ENCODE data around the gene BAIAP2. TPM values are rescaled to one million over a fixed set of nuclear protein-coding genes. Genes with fewer than 3 reads are reported as not detected.

BAIAP2 gene
- total and polyA plus RNA-seq, 4 experiments from 2014 or later: 2.1 to 7.2 (median 5.5) TPM

DNA sequence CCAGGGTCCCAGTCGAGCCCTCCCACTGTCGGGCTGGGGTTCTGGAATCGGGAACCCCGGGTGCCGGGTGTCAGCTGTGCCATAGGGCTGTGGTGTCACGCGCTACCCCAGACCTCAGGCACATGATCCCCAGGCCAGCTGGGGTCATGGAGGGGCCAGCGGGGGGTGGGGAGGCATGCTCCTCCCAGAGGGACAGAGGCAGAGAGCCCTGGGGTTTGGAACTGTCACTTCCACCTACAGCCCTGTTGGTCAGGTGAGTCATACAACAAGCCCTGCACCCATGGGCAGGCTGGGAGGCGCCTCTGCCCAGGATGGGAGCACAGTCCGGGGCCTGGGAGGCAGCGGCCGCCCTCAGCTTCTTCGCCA is 63.0 kb downstream of the BAIAP2 start:
- Histone ChIP-seq H3K9me3 (ENCODE audit: control insufficient read depth in 1 of 2, low read length in 2 of 2) (no peaks in the 10 kb centered on the region), H3K27ac (ENCODE audit: low read depth, low read length) (no peak overlapping the region), H3K36me3 (ENCODE audit: insufficient read depth, low read length) (no peaks in the 10 kb centered on the region), H3K4me3 (ENCODE audit: low read length in 2 of 2) (no peak overlapping the region), H3K27me3 (ENCODE audit: insufficient read depth, low read length) (no peaks in the 10 kb centered on the region), H3K4me1 (ENCODE audit: insufficient read depth, low read length) (peaks cover 60% of the 10 kb centered on the region)
- Mint-ChIP-seq H3K9me3 (peaks cover 0 to 1% (median 0%) of the 10 kb centered on the region in 8 donors), H3K36me3 (no peaks in the 10 kb centered on the region), H3K27me3 (no peaks in the 10 kb centered on the region), H3K4me1 (peaks cover 20 to 50% (median 36%) of the 10 kb centered on the region in 4 donors), H3K4me3 (no peak overlapping the region), H3K27ac (peak overlapping the region in 1 of 7 donors; percentile 53)
- CTCF ChIA-PET (ENCODE audit: partially characterized antibody): interaction anchor here (0.8 to 4.7 kb wide), 5 partner anchors 10 to 671 kb away, joined by 3 to 28 read pairs (median 3); no protein-coding TSS in a partner anchor
- DNase-seq: no peak
- intact Hi-C loops (cut with micrococcal nuclease): loop anchor here (10.0 kb wide), 1 partner anchor 827 kb away; the partner anchor contains the start of gene MAFG
- POLR2A ChIA-PET (ENCODE audit: partially characterized antibody): interaction anchor here (0.6 to 1.2 kb wide), 2 partner anchors 9 to 10 kb away, joined by 3 to 6 read pairs; no protein-coding TSS in a partner anchor

DNA sequence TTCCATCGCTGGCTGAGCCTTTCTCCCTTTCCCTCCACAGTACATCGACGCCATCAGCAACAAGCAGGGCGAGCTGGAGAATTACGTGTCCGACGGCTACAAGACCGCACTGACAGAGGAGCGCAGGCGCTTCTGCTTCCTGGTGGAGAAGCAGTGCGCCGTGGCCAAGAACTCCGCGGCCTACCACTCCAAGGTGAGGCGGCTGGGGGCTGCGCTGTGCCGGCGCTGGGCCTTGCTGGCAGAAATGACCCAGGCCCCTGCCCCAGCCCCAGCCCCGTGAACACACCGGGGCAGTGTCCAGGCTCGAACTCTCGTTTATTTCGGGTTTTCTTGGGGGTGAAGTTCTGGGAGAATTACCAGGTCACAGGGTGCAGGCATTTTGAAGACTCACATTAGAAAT is 64.9 kb downstream of the BAIAP2 start:
- ChIA-PET POLR2A (ENCODE audit: partially characterized antibody) (no interaction called here), CTCF (ENCODE audit: partially characterized antibody) (interaction anchor here (1.0 kb wide), 1 partner anchor 110 kb away, joined by 3 read pairs; no protein-coding TSS in a partner anchor)
- H3K27ac Mint-ChIP-seq: peak overlapping the region in 1 of 7 donors; percentile 72
- Histone ChIP-seq H3K4me3 (ENCODE audit: low read length in 2 of 2) (no peak overlapping the region), H3K27ac (ENCODE audit: low read depth, low read length) (no peak overlapping the region), H3K27me3 (ENCODE audit: insufficient read depth, low read length) (no peaks in the 10 kb centered on the region), H3K9me3 (ENCODE audit: control insufficient read depth in 1 of 2, low read length in 2 of 2) (no peaks in the 10 kb centered on the region), H3K36me3 (ENCODE audit: insufficient read depth, low read length) (no peaks in the 10 kb centered on the region), H3K4me1 (ENCODE audit: insufficient read depth, low read length) (peaks cover 48% of the 10 kb centered on the region)
- peaks cover 7 to 35% (median 22%) of the 10 kb centered on the region in 4 donors for H3K4me1 Mint-ChIP-seq
- H3K4me3 Mint-ChIP-seq: no peak overlapping the region
- H3K27me3 Mint-ChIP-seq: no peaks in the 10 kb centered on the region
- no peak for DNase-seq
- intact Hi-C loops (cut with micrococcal nuclease): loop anchor here (2.0 to 10.0 kb wide), 2 partner anchors 141 to 825 kb away; partner anchors contain the start of gene MAFG
- H3K36me3 Mint-ChIP-seq: no peaks in the 10 kb centered on the region
- peaks cover 0 to 1% (median 0%) of the 10 kb centered on the region in 8 donors for H3K9me3 Mint-ChIP-seq

DNA sequence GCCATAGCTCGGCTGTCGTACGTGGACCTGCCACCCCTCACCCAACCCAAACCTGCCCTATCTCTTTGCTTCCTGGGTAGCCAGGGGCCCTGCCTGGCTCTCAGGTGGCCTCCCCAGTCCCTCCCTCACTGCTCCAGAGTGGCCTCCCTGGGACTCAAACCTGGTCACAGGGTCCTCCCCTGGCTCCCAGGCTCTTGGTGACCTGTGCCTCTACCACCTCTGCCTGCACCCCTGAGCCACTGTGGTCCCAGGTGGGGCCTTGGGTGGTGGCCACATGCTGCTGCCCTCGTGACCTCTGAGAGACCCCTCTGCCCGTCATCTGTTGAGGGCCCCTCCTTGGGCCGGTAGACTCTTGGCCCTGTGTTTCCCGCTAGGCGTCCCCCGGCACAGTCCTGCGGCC is 65.7 kb downstream of the BAIAP2 start:
- no peak overlapping the region for H3K4me3 Mint-ChIP-seq
- ChIA-PET POLR2A (ENCODE audit: partially characterized antibody) (no interaction called here), CTCF (ENCODE audit: partially characterized antibody) (no interaction called here)

DNA sequence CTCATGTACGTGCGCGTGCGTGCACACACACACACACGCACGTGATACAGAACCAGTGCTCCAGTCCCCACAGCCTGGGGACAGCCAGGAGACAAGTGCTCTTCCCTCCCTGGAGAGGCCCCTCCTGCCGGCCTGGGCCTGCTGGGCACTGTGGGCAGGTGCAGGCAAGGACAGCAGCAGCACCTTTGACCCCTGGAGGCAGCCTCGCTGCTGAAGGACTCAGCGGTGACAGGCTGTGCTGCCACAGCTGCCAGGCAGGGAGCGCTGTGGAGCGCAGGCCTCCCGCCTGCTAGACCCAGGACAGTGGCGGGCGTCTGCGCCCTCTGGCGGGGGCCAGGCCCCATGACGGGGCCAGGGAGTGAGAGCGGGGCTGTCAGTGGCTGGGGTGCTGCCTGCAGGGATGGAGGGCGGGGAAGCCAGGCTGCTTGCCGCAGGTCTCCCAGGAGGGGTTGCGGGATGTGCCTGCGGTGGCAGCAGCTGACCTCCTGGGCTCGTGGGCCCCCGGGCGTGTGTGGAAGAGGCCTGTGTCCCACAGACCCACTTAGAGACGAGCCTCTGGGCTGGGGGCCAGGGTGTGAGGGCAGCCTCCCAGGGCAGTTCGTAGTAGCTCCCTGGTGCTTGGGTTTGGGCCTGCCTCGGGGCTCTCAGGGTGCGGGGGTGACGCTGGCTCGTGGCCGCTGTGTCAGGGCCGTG is 66.8 kb downstream of the BAIAP2 start:
- ChIA-PET POLR2A (ENCODE audit: partially characterized antibody) (interaction anchor here (0.6 to 2.0 kb wide), 3 partner anchors 66 to 80 kb away, joined by 3 to 9 read pairs (median 4); no protein-coding TSS in a partner anchor), CTCF (ENCODE audit: partially characterized antibody) (interaction anchor here (0.6 to 2.1 kb wide), 12 partner anchors 8 to 675 kb away, joined by 3 to 15 read pairs (median 4); no protein-coding TSS in a partner anchor)
- Mint-ChIP-seq H3K36me3 (no peaks in the 10 kb centered on the region), H3K4me3 (no peak overlapping the region), H3K9me3 (peaks cover 0 to 1% (median 0%) of the 10 kb centered on the region in 8 donors), H3K27me3 (no peaks in the 10 kb centered on the region), H3K27ac (peak overlapping the region in 3 of 7 donors; percentile 47 to 72 (median 56)), H3K4me1 (peaks cover 0 to 16% (median 9%) of the 10 kb centered on the region in 4 donors)
- Histone ChIP-seq H3K36me3 (ENCODE audit: insufficient read depth, low read length) (no peaks in the 10 kb centered on the region), H3K4me3 (ENCODE audit: low read length in 2 of 2) (no peak overlapping the region), H3K27ac (ENCODE audit: low read depth, low read length) (no peak overlapping the region), H3K9me3 (ENCODE audit: control insufficient read depth in 1 of 2, low read length in 2 of 2) (no peaks in the 10 kb centered on the region), H3K27me3 (ENCODE audit: insufficient read depth, low read length) (no peaks in the 10 kb centered on the region), H3K4me1 (ENCODE audit: insufficient read depth, low read length) (peaks cover 29% of the 10 kb centered on the region)
- intact Hi-C loops (cut with micrococcal nuclease): loop anchor here (1.0 to 2.0 kb wide), 3 partner anchors 78 to 139 kb away; no protein-coding TSS in a partner anchor
- DNase-seq: peak; percentile 81 to 91 (median 88)

More for the DNA sequence above, 65.7 kb downstream of the BAIAP2 start:
- Histone ChIP-seq H3K4me3 (ENCODE audit: low read length in 2 of 2) (no peak overlapping the region), H3K9me3 (ENCODE audit: control insufficient read depth in 1 of 2, low read length in 2 of 2) (no peaks in the 10 kb centered on the region), H3K36me3 (ENCODE audit: insufficient read depth, low read length) (no peaks in the 10 kb centered on the region), H3K4me1 (ENCODE audit: insufficient read depth, low read length) (peaks cover 40% of the 10 kb centered on the region), H3K27ac (ENCODE audit: low read depth, low read length) (no peak overlapping the region), H3K27me3 (ENCODE audit: insufficient read depth, low read length) (no peaks in the 10 kb centered on the region)
- Mint-ChIP-seq H3K27ac (no peak overlapping the region), H3K36me3 (no peaks in the 10 kb centered on the region), H3K27me3 (no peaks in the 10 kb centered on the region), H3K9me3 (peaks cover 0 to 1% (median 0%) of the 10 kb centered on the region in 8 donors), H3K4me1 (peaks cover 2 to 27% (median 18%) of the 10 kb centered on the region in 4 donors)
- intact Hi-C loops (cut with micrococcal nuclease): loop anchor here (1.0 to 2.0 kb wide), 3 partner anchors 77 to 140 kb away; no protein-coding TSS in a partner anchor
- DNase-seq: no peak

DNA sequence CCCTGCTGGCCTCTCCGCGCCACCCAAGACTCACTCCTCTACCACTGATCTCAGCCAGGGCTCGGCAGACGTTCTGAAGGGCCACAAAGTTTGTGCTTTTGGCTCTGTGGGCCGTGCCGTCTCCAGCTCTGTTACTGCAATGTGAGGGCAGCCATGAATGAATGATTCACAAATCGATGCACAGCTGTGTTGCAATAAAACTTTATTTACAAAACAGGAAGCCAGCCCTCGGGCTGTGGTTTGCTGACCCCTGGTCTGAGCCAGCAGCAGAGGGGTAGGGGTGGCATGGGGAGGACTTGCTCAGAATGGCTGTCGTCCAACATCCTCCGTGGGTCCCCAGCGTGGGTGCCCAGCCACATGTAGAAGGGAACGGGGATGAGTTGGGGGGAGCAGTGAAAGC is 67.4 kb downstream of the BAIAP2 start:
- no peaks in the 10 kb centered on the region for H3K27me3 Mint-ChIP-seq
- no peaks in the 10 kb centered on the region for H3K36me3 Mint-ChIP-seq
- peaks cover 0 to 1% (median 0%) of the 10 kb centered on the region in 8 donors for H3K9me3 Mint-ChIP-seq
- H3K27ac Mint-ChIP-seq: peak overlapping the region in 1 of 7 donors; percentile 60
- peaks cover 23% of the 10 kb centered on the region for H3K4me1 ChIP-seq (ENCODE audit: insufficient read depth, low read length)
- POLR2A ChIA-PET (ENCODE audit: partially characterized antibody): interaction anchor here (1.0 to 2.0 kb wide), 2 partner anchors 79 to 81 kb away, joined by 3 to 9 read pairs; no protein-coding TSS in a partner anchor
- no peaks in the 10 kb centered on the region for H3K36me3 ChIP-seq (ENCODE audit: insufficient read depth, low read length)
- no peaks in the 10 kb centered on the region for H3K9me3 ChIP-seq (ENCODE audit: control insufficient read depth in 1 of 2, low read length in 2 of 2)
- CTCF ChIA-PET (ENCODE audit: partially characterized antibody): interaction anchor here (1.1 to 2.1 kb wide), 10 partner anchors 8 to 676 kb away, joined by 3 to 15 read pairs (median 5); no protein-coding TSS in a partner anchor
- H3K4me1 Mint-ChIP-seq: peaks cover 0 to 13% (median 6%) of the 10 kb centered on the region in 4 donors
- H3K4me3 ChIP-seq (ENCODE audit: low read length in 2 of 2): no peak overlapping the region
- intact Hi-C loops (cut with micrococcal nuclease): no loop called here
- no peak overlapping the region for H3K27ac ChIP-seq (ENCODE audit: low read depth, low read length)
- no peak for DNase-seq
- H3K4me3 Mint-ChIP-seq: no peak overlapping the region
- H3K27me3 ChIP-seq (ENCODE audit: insufficient read depth, low read length): no peaks in the 10 kb centered on the region

DNA sequence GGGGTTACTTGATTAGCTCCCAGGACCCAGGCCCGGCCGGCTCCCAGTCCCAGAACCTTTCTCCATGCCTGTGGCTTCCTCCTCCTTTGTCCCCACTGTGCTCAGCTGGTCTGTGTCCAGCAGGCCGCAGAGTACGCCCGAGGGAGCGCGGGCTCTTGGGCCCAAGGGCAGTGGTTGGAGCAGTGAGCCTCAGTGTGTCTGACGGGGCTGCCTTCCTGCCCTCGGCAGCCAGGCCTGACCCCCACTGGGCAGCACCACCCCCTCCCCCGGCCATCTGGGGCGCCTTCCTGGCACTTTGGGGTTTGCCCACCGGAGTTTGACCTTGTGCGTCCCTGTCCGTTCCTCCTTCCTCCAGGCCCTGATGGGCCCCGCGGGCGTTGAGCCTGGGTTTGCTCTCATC is 67.9 kb downstream of the BAIAP2 start:
- no peak overlapping the region for H3K4me3 Mint-ChIP-seq
- CTCF ChIA-PET (ENCODE audit: partially characterized antibody): interaction anchor here (1.1 to 2.1 kb wide), 11 partner anchors 9 to 676 kb away, joined by 3 to 15 read pairs (median 4); no protein-coding TSS in a partner anchor
- DNase-seq: no peak

DNA sequence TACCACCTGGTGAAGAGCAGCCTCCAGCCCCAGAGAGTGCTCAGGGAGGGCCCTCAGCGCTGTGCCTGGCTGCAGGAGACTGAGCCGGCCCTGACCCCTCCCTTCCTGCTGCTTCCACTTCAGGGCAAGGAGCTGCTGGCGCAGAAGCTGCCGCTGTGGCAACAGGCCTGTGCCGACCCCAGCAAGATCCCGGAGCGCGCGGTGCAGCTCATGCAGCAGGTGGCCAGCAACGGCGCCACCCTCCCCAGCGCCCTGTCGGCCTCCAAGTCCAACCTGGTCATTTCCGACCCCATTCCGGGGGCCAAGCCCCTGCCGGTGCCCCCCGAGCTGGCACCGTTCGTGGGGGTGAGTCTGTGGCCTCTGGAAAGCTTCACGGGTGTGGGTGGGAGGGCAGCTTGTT is 68.4 kb downstream of the BAIAP2 start:
- Mint-ChIP-seq H3K4me1 (peaks cover 0 to 7% (median 2%) of the 10 kb centered on the region in 4 donors), H3K27me3 (no peaks in the 10 kb centered on the region), H3K36me3 (no peaks in the 10 kb centered on the region), H3K27ac (no peak overlapping the region), H3K9me3 (peaks cover 0 to 1% (median 0%) of the 10 kb centered on the region in 8 donors), H3K4me3 (no peak overlapping the region)
- Histone ChIP-seq H3K27ac (ENCODE audit: low read depth, low read length) (no peak overlapping the region), H3K27me3 (ENCODE audit: insufficient read depth, low read length) (no peaks in the 10 kb centered on the region), H3K4me3 (ENCODE audit: low read length in 2 of 2) (no peak overlapping the region), H3K4me1 (ENCODE audit: insufficient read depth, low read length) (peaks cover 13% of the 10 kb centered on the region), H3K9me3 (ENCODE audit: control insufficient read depth in 1 of 2, low read length in 2 of 2) (no peaks in the 10 kb centered on the region), H3K36me3 (ENCODE audit: insufficient read depth, low read length) (no peaks in the 10 kb centered on the region)
- CTCF ChIA-PET (ENCODE audit: partially characterized antibody): interaction anchor here (1.3 to 2.1 kb wide), 6 partner anchors 44 to 677 kb away, joined by 3 to 15 read pairs (median 4); no protein-coding TSS in a partner anchor
- intact Hi-C loops (cut with micrococcal nuclease): no loop called here
- no peak for DNase-seq
- POLR2A ChIA-PET (ENCODE audit: partially characterized antibody): interaction anchor here (2.0 kb wide), 1 partner anchor 80 kb away, joined by 9 read pairs; no protein-coding TSS in a partner anchor

More for the DNA sequence above, 67.9 kb downstream of the BAIAP2 start:
- H3K9me3 Mint-ChIP-seq: peaks cover 0 to 1% (median 0%) of the 10 kb centered on the region in 8 donors
- no peaks in the 10 kb centered on the region for H3K27me3 ChIP-seq (ENCODE audit: insufficient read depth, low read length)
- intact Hi-C loops (cut with micrococcal nuclease): no loop called here
- no peak overlapping the region for H3K27ac Mint-ChIP-seq
- no peaks in the 10 kb centered on the region for H3K36me3 ChIP-seq (ENCODE audit: insufficient read depth, low read length)
- POLR2A ChIA-PET (ENCODE audit: partially characterized antibody): interaction anchor here (2.0 kb wide), 1 partner anchor 79 kb away, joined by 9 read pairs; no protein-coding TSS in a partner anchor
- peaks cover 18% of the 10 kb centered on the region for H3K4me1 ChIP-seq (ENCODE audit: insufficient read depth, low read length)
- no peaks in the 10 kb centered on the region for H3K36me3 Mint-ChIP-seq
- no peak overlapping the region for H3K27ac ChIP-seq (ENCODE audit: low read depth, low read length)
- H3K9me3 ChIP-seq (ENCODE audit: control insufficient read depth in 1 of 2, low read length in 2 of 2): no peaks in the 10 kb centered on the region
- H3K4me3 ChIP-seq (ENCODE audit: low read length in 2 of 2): no peak overlapping the region
- peaks cover 0 to 8% (median 3%) of the 10 kb centered on the region in 4 donors for H3K4me1 Mint-ChIP-seq
- H3K27me3 Mint-ChIP-seq: no peaks in the 10 kb centered on the region

All from CD4-positive, alpha-beta memory T cell (primary cell).